ENCODE results near the gene TRIAP1. TPM values are rescaled to one million over a fixed set of nuclear protein-coding genes. Genes with fewer than 3 reads are reported as not detected.

The TRIAP1 gene
- total and polyA plus RNA-seq, 2 donors (not counting 3 experiments of a cell fraction or from before 2014, with no cell fraction given) = 26.1 to 46.0 TPM

DNA sequence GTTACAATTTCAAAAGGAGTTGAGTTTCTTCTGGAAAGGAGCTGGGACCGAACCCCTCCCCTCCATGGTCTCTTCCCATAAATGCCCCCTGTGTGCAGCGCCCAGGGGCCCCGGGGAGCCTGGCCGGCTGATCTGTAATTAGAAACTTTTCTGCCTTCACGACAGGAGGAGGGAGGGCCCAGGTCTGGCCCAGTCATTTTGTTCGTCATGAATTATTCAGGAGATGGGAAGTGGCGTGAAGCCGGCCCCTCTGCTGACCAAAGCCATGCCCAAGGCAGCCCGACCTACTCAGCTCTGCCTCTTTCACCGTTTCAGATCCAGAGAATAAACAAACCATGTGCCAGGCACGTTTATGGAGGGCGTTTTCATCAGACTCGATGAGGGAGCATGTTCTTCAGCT lies 44.0 kb downstream of the TRIAP1 start:
- no TSS peak for BruUV-seq (replicated peaks)
- no peak overlapping the region for H2AFZ ChIP-seq (ENCODE audit: low read depth, low read length)
- no peaks in the 10 kb centered on the region for H3K9me3 ChIP-seq (replicated peaks; ENCODE audit: control insufficient read depth, insufficient read depth, low read length)
- TF ChIP-seq POLR2AphosphoS5 (IDR thresholded peaks at IDR 0.05; ENCODE audit: insufficient read depth, low read depth, low read length) = no peak
- H3K9me1 ChIP-seq (replicated peaks; ENCODE audit: control insufficient read depth, extremely low read depth, insufficient read depth, low read length) = no peaks in the 10 kb centered on the region
- H3K4me1 ChIP-seq (ENCODE audit: control insufficient read depth, extremely low read depth, insufficient read depth, low read length) = no peaks in the 10 kb centered on the region
- no peak overlapping the region for H3K4me2 ChIP-seq (ENCODE audit: insufficient read depth, low read length)
- H3K36me3 ChIP-seq (ENCODE audit: control insufficient read depth in 2 of 2, extremely low read depth in 1 of 2, insufficient read depth in 2 of 2, low read length in 2 of 2) = no peaks in the 10 kb centered on the region
- H3K79me2 ChIP-seq (ENCODE audit: control insufficient read depth, insufficient read depth, low read length) = no peaks in the 10 kb centered on the region
- no peak overlapping the region for H3K27ac ChIP-seq (ENCODE audit: insufficient read depth, low read depth, low read length)
- peaks cover 3 to 5% of the 10 kb centered on the region in 2 experiments for H3K27me3 ChIP-seq (ENCODE audit: control insufficient read depth in 2 of 2, insufficient read depth in 2 of 2, low read length in 2 of 2)
- POLR2A ChIA-PET = no interaction called here
- dilution Hi-C loops (cut with MboI; ENCODE audit: extremely low pct_ligation_motif_present, low sequenced_read_pairs) (no loop called here), intact Hi-C loops (cut with micrococcal nuclease) (no loop called here)
- no peak for DNase-seq (ENCODE audit: low read depth, low spot score)
- H4K20me1 ChIP-seq (replicated peaks; ENCODE audit: control insufficient read depth, extremely low read depth, insufficient read depth, low read length) = no peaks in the 10 kb centered on the region
- H3K9ac ChIP-seq (replicated peaks; ENCODE audit: extremely low read depth, insufficient read depth, low read length) = no peak overlapping the region
- FAIRE-seq = no peak
- CTCF ChIA-PET = interaction anchor here (0.7 to 1.1 kb wide), 3 partner anchors 9 to 35 kb away, joined by 3 read pairs; no protein-coding TSS in a partner anchor
- H3K4me3 ChIP-seq (replicated peaks in 1 of 3; ENCODE audit: insufficient read depth in 1 of 3, low read depth in 1 of 3, low read length in 3 of 3) = no peak overlapping the region

DNA sequence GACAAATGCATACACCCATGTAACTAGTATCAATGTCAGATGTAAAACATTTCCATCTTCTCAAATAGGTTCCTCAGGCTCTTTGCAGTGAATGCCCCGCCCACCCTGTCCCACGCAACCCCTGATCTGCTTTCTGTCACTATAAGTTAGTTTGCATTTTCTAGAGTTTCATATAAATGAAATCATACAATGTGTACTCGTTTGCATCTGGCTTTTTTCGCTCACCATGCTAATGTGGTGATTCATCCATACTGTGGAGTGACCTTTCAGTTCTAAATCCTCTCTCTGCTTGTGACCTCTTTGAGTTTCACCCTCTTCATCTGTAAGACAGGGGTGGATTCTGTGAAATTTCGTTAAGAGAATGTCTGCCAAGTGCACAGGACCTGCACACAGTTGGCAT lies 46.7 kb downstream of the TRIAP1 start:
- Histone ChIP-seq H3K9me3 (replicated peaks; ENCODE audit: control insufficient read depth, insufficient read depth, low read length) (no peaks in the 10 kb centered on the region), H3K9ac (replicated peaks; ENCODE audit: extremely low read depth, insufficient read depth, low read length) (no peak overlapping the region), H3K4me2 (ENCODE audit: insufficient read depth, low read length) (no peak overlapping the region), H3K9me1 (replicated peaks; ENCODE audit: control insufficient read depth, extremely low read depth, insufficient read depth, low read length) (no peaks in the 10 kb centered on the region), H3K27ac (ENCODE audit: insufficient read depth, low read depth, low read length) (no peak overlapping the region), H2AFZ (ENCODE audit: low read depth, low read length) (no peak overlapping the region), H4K20me1 (replicated peaks; ENCODE audit: control insufficient read depth, extremely low read depth, insufficient read depth, low read length) (no peaks in the 10 kb centered on the region), H3K4me1 (ENCODE audit: control insufficient read depth, extremely low read depth, insufficient read depth, low read length) (no peaks in the 10 kb centered on the region), H3K4me3 (replicated peaks in 1 of 3; ENCODE audit: insufficient read depth in 1 of 3, low read depth in 1 of 3, low read length in 3 of 3) (no peak overlapping the region), H3K79me2 (ENCODE audit: control insufficient read depth, insufficient read depth, low read length) (no peaks in the 10 kb centered on the region), H3K27me3 (ENCODE audit: control insufficient read depth in 2 of 2, insufficient read depth in 2 of 2, low read length in 2 of 2) (peaks cover 4 to 8% of the 10 kb centered on the region in 2 experiments), H3K36me3 (ENCODE audit: control insufficient read depth in 2 of 2, extremely low read depth in 1 of 2, insufficient read depth in 2 of 2, low read length in 2 of 2) (no peaks in the 10 kb centered on the region)
- no TSS peak for BruUV-seq (replicated peaks)
- TF ChIP-seq EZH2 (IDR thresholded peaks at IDR 0.05; ENCODE audit: borderline replicate concordance, low read depth, low read length, severe bottlenecking) (no peak), MYC (IDR thresholded peaks at IDR 0.05; ENCODE audit: low read depth, low read length) (no peak), POLR2AphosphoS5 (IDR thresholded peaks at IDR 0.05; ENCODE audit: insufficient read depth, low read depth, low read length) (no peak), CTCF (IDR thresholded peaks at IDR 0.05; ENCODE audit: extremely low read depth in 1 of 2, insufficient read depth in 1 of 2, low read depth in 1 of 2, low read length in 2 of 2) (no peak), JUN (IDR thresholded peaks at IDR 0.05; ENCODE audit: borderline replicate concordance, insufficient read depth, insufficient read length, low read depth) (no peak)
- TF ChIP-seq, protein P1, sequence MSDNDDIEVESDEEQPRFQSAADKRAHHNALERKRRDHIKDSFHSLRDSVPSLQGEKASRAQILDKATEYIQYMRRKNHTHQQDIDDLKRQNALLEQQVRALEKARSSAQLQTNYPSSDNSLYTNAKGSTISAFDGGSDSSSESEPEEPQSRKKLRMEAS (IDR thresholded peaks at IDR 0.05; ENCODE audit: insufficient read depth, insufficient read length) = no peak
- CTCF ChIA-PET = interaction anchor here (1.0 kb wide), 1 partner anchor 30 kb away, joined by 3 read pairs; no protein-coding TSS in a partner anchor
- no peak for FAIRE-seq
- POLR2A ChIA-PET = no interaction called here
- dilution Hi-C loops (cut with MboI; ENCODE audit: extremely low pct_ligation_motif_present, low sequenced_read_pairs) (no loop called here), intact Hi-C loops (cut with micrococcal nuclease) (no loop called here)
- no peak for DNase-seq (ENCODE audit: low read depth, low spot score)
